GM12864 (cell line): ENCODE data around the gene EPHB4.

Source experiments
- DNase-seq: peaks from one replicate; pipeline ENCODE4 v3.0.0-alpha.2; 2011; ENCODE audit warnings: low read depth
- H3K4me3 ChIP-seq: 2 replicates; pipeline ENCODE4 v1.5.1; 2011; ENCODE audit warnings: mild to moderate bottlenecking, low read depth, low read length, control low read depth
- TF ChIP-seq, protein P1 (sequence below): IDR thresholded peaks from 2 replicates; pipeline ENCODE4 v1.5.1; 2011; ENCODE audit warnings: low read depth, mild to moderate bottlenecking, moderate library complexity, low read length, control low read depth, inconsistent platforms; ENCODE audit errors: missing control alignments

The EPHB4 gene

DNA sequence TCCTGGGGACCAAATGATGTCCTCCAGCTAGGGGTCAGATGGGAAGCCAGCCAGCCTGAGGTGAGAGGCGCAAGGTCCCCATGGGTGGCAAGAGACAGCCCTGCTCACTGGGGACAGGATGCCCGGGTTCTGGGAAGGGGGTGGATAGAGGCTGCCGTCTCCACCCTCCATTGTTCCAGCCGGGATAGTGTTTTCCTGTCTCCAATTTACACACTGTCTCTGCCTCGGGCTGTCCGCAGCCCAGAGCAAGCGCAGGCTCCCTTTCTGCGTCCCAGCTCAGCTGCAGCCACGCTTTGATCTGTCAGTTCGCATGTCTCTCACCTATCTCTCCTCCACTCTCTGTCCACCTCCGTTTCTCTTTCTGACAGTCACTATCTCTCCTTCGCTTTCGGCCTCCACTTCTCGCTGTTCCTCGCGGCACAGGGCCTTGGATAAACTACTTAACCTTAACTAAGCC lies 2.1 kb downstream of the EPHB4 start:
- no peak overlapping the region for H3K4me3 ChIP-seq
- no peak for DNase-seq

GRCh38 chr7:100824499-100825214 lies 2.7 kb downstream of the EPHB4 start:
- TF ChIP-seq, protein P1, sequence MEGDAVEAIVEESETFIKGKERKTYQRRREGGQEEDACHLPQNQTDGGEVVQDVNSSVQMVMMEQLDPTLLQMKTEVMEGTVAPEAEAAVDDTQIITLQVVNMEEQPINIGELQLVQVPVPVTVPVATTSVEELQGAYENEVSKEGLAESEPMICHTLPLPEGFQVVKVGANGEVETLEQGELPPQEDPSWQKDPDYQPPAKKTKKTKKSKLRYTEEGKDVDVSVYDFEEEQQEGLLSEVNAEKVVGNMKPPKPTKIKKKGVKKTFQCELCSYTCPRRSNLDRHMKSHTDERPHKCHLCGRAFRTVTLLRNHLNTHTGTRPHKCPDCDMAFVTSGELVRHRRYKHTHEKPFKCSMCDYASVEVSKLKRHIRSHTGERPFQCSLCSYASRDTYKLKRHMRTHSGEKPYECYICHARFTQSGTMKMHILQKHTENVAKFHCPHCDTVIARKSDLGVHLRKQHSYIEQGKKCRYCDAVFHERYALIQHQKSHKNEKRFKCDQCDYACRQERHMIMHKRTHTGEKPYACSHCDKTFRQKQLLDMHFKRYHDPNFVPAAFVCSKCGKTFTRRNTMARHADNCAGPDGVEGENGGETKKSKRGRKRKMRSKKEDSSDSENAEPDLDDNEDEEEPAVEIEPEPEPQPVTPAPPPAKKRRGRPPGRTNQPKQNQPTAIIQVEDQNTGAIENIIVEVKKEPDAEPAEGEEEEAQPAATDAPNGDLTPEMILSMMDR, result no peak
- no peak overlapping the region for H3K4me3 ChIP-seq
- DNase-seq, result no peak

More for the DNA sequence above, 2.1 kb downstream of the EPHB4 start:
- TF ChIP-seq, protein P1, result no peak

- TF ChIP-seq, protein P1, result no peak
- no peak overlapping the region for H3K4me3 ChIP-seq
- no peak for DNase-seq
Observed at GRCh38 chr7:100823534-100823933, 3.8 kb downstream of the EPHB4 start.

GRCh38 chr7:100823140-100823525 lies 4.2 kb downstream of the EPHB4 start:
- TF ChIP-seq, protein P1, result no peak
- DNase-seq, result no peak
- H3K4me3 ChIP-seq, result no peak overlapping the region

DNA sequence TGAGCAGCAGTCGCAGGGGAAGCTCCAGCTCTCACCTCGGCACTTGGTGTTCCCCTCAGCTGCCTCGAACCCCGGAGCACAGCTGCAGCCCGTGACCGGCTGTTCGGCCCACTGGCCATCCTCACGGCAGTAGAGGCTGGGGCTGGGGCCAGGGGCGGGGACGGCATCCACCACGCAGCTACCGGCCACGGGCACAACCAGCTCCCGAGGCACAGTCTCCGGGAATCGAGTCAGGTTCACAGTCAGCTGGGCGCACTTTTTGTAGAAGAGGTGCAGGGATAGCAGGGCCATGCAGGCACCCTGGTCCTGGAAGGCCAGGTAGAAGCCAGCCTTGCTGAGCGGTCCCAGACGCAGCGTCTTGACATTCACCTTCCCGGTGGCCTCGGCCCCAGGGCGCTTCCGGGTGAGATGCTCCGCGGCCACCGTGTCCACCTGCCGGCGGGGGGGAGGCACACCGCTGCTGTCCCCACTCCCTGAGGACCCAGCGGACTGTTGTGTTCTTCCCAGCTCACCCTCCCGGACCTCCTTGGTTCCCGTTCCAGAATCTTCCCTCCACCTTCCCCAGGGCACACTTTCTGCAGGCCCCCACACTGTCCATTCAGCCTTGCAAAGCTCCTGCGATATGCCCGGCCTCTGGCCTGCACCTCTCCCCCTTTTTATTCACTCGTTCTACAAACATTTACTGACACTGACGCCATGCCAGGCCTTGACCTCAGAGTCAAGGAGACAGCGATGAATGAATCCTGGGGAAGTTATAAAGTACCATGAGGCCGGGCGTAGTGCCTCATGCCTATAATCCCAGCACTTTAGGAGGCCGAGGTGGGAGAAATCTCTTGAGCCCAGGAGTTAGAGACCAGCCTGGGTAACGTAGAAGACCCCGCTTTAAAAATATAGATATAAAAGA lies 4.8 kb downstream of the EPHB4 start:
- DNase-seq, result no peak
- TF ChIP-seq, protein P1, result no peak
- H3K4me3 ChIP-seq, result no peak overlapping the region

GRCh38 chr7:100819586-100819985 lies 7.7 kb downstream of the EPHB4 start:
- no peak overlapping the region for H3K4me3 ChIP-seq
- no peak for DNase-seq
- TF ChIP-seq, protein P1, result no peak
